ENCODE measurements around the gene SLC38A2.

The SLC38A2 gene

GRCh38 chr12:46360908-46361666 lies 11.5 kb downstream of the SLC38A2 start:
- H3K27me3 ChIP-seq (ENCODE audit: control insufficient read depth, insufficient read depth, low read length): no peaks in the 10 kb centered on the region
- H2AFZ ChIP-seq: no peak overlapping the region
- H3K4me1 ChIP-seq: peaks cover 14% of the 10 kb centered on the region
- H3K9me3 ChIP-seq (ENCODE audit: control insufficient read depth, low read length): no peaks in the 10 kb centered on the region
- no peaks in the 10 kb centered on the region for H3K36me3 ChIP-seq (ENCODE audit: control insufficient read depth, insufficient read depth, low read length)
- H3K27ac ChIP-seq: no peak overlapping the region
- no peaks in the 10 kb centered on the region for H3K79me2 ChIP-seq
- TF ChIP-seq, protein P1, sequence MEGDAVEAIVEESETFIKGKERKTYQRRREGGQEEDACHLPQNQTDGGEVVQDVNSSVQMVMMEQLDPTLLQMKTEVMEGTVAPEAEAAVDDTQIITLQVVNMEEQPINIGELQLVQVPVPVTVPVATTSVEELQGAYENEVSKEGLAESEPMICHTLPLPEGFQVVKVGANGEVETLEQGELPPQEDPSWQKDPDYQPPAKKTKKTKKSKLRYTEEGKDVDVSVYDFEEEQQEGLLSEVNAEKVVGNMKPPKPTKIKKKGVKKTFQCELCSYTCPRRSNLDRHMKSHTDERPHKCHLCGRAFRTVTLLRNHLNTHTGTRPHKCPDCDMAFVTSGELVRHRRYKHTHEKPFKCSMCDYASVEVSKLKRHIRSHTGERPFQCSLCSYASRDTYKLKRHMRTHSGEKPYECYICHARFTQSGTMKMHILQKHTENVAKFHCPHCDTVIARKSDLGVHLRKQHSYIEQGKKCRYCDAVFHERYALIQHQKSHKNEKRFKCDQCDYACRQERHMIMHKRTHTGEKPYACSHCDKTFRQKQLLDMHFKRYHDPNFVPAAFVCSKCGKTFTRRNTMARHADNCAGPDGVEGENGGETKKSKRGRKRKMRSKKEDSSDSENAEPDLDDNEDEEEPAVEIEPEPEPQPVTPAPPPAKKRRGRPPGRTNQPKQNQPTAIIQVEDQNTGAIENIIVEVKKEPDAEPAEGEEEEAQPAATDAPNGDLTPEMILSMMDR (IDR thresholded peaks at IDR 0.05): no peak
- H3K4me2 ChIP-seq (ENCODE audit: low read length): no peak overlapping the region
- H3K4me3 ChIP-seq (ENCODE audit: low read depth, low read length): no peak overlapping the region
- H3K9ac ChIP-seq: no peak overlapping the region

- no peaks in the 10 kb centered on the region for H3K9me3 ChIP-seq (ENCODE audit: control insufficient read depth, low read length)
- H3K27ac ChIP-seq: no peak overlapping the region
- no peaks in the 10 kb centered on the region for H3K27me3 ChIP-seq (ENCODE audit: control insufficient read depth, insufficient read depth, low read length)
Measured at GRCh38 chr12:46360370-46360769, 12.2 kb downstream of the SLC38A2 start.

GRCh38 chr12:46359667-46360280 lies 12.8 kb downstream of the SLC38A2 start:
- Histone ChIP-seq H3K9me3 (ENCODE audit: control insufficient read depth, low read length) (no peaks in the 10 kb centered on the region), H3K36me3 (ENCODE audit: control insufficient read depth, insufficient read depth, low read length) (no peaks in the 10 kb centered on the region), H3K79me2 (no peaks in the 10 kb centered on the region), H3K4me1 (peaks cover 9% of the 10 kb centered on the region), H3K4me2 (ENCODE audit: low read length) (no peak overlapping the region), H3K4me3 (ENCODE audit: low read depth, low read length) (no peak overlapping the region), H3K9ac (no peak overlapping the region), H3K27me3 (ENCODE audit: control insufficient read depth, insufficient read depth, low read length) (no peaks in the 10 kb centered on the region), H2AFZ (no peak overlapping the region), H3K27ac (no peak overlapping the region)
- TF ChIP-seq, protein P1 (IDR thresholded peaks at IDR 0.05): no peak

More at GRCh38 chr12:46360370-46360769, 12.2 kb downstream of the SLC38A2 start:
- Histone ChIP-seq H3K36me3 (ENCODE audit: control insufficient read depth, insufficient read depth, low read length) (no peaks in the 10 kb centered on the region), H3K79me2 (no peaks in the 10 kb centered on the region), H3K4me3 (ENCODE audit: low read depth, low read length) (no peak overlapping the region), H3K4me1 (peaks cover 14% of the 10 kb centered on the region), H2AFZ (no peak overlapping the region), H3K9ac (no peak overlapping the region), H3K4me2 (ENCODE audit: low read length) (no peak overlapping the region)
- TF ChIP-seq, protein P1 (IDR thresholded peaks at IDR 0.05): no peak

DNA sequence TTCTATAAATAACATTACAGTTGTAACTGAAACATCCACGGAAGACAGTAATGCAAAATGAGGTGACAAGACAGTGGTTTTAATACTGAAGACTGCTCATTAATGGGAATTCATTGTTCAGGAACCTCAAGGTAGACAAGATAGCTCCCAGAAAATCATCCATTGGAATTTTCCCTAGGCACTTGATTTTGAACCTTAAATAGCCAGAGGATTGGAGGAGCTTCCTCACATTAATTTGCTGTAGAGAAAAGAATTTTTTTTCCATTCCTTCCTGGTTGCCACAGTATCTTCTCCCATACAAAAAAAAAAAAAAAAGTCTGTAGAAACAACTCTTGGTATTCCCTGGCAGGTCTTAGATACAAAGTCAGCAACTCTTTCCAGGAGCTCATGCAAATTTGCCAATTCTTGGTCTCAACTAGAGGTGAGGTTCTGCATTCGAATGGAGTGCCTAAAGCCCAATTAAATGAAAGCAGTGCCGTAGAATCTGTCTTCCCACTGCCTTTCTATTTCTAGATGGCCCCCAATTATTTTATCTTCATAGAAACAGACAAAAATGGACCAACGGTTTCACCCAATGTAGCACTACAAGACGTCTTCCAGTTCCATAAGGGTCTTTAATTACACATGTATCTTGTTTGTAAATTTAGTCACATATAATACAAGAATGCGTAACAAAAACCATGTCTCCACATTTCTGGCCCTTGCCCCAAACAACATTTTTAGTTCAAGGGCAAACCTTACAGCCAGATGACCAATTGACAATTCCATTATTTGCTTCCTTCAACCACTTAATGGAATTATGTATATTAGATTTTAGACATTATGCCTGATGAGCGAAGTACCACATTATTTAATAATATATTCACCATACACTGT lies 13.5 kb downstream of the SLC38A2 start:
- no peaks in the 10 kb centered on the region for H3K9me3 ChIP-seq (ENCODE audit: control insufficient read depth, low read length)
- H3K4me3 ChIP-seq (ENCODE audit: low read depth, low read length): no peak overlapping the region
- TF ChIP-seq, protein P1 (IDR thresholded peaks at IDR 0.05): no peak
- H3K36me3 ChIP-seq (ENCODE audit: control insufficient read depth, insufficient read depth, low read length): no peaks in the 10 kb centered on the region
- H2AFZ ChIP-seq: no peak overlapping the region
- H3K9ac ChIP-seq: no peak overlapping the region
- no peak overlapping the region for H3K4me2 ChIP-seq (ENCODE audit: low read length)
- H3K27ac ChIP-seq: no peak overlapping the region
- H3K79me2 ChIP-seq: no peaks in the 10 kb centered on the region
- H3K4me1 ChIP-seq: peaks cover 4% of the 10 kb centered on the region
- H3K27me3 ChIP-seq (ENCODE audit: control insufficient read depth, insufficient read depth, low read length): no peaks in the 10 kb centered on the region
